Measurements from ENCODE around the gene RIGI.

- TF ChIP-seq POLR2A (IDR thresholded peaks at IDR 0.05; ENCODE audit: low read depth, low read length) = no peak
- TF ChIP-seq, protein P1, sequence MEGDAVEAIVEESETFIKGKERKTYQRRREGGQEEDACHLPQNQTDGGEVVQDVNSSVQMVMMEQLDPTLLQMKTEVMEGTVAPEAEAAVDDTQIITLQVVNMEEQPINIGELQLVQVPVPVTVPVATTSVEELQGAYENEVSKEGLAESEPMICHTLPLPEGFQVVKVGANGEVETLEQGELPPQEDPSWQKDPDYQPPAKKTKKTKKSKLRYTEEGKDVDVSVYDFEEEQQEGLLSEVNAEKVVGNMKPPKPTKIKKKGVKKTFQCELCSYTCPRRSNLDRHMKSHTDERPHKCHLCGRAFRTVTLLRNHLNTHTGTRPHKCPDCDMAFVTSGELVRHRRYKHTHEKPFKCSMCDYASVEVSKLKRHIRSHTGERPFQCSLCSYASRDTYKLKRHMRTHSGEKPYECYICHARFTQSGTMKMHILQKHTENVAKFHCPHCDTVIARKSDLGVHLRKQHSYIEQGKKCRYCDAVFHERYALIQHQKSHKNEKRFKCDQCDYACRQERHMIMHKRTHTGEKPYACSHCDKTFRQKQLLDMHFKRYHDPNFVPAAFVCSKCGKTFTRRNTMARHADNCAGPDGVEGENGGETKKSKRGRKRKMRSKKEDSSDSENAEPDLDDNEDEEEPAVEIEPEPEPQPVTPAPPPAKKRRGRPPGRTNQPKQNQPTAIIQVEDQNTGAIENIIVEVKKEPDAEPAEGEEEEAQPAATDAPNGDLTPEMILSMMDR (conservative IDR thresholded peaks at IDR 0.05; ENCODE audit: low read depth, low read length) = no peak
- no peak for TF ChIP-seq ELK1 (IDR thresholded peaks at IDR 0.05; ENCODE audit: borderline replicate concordance, low read depth, low read length)
- TF ChIP-seq RCOR1 (IDR thresholded peaks at IDR 0.05; ENCODE audit: insufficient replicate concordance, low read length) = no peak
- TF ChIP-seq CEBPB (IDR thresholded peaks at IDR 0.05; ENCODE audit: low read depth, low read length) = no peak
- TF ChIP-seq RFX5 (IDR thresholded peaks at IDR 0.05; ENCODE audit: low read depth, low read length) = no peak
- TF ChIP-seq CHD1 (IDR thresholded peaks at IDR 0.05; ENCODE audit: low read depth, low read length) = no peak
- no peak for TF ChIP-seq FOS (IDR thresholded peaks at IDR 0.05; ENCODE audit: low read depth, low read length)
- TF ChIP-seq RAD21 (IDR thresholded peaks at IDR 0.05; ENCODE audit: low read length) = no peak
- no peak for TF ChIP-seq MAFK (IDR thresholded peaks at IDR 0.05; ENCODE audit: low read depth, low read length)
- TF ChIP-seq SMC3 (IDR thresholded peaks at IDR 0.05; ENCODE audit: low read depth, low read length) = no peak
- TF ChIP-seq MXI1 (IDR thresholded peaks at IDR 0.05; ENCODE audit: borderline replicate concordance, low read depth, low read length) = no peak
- TF ChIP-seq USF2 (IDR thresholded peaks at IDR 0.05; ENCODE audit: low read depth, low read length) = no peak
Observed at GRCh38 chr9:32523910-32524309, 2.1 kb downstream of the RIGI start.
